GM12878 (cell line): Measurements from ENCODE around the gene PSTPIP2. TPM values are rescaled to one million over a fixed set of nuclear protein-coding genes. Genes with fewer than 3 reads are reported as not detected.

Experiments
- ATF7 ChIP-seq: fragments of 450-650 bp; IDR thresholded peaks from 2 replicates; pipeline ENCODE4 v1.6.1; 2016; ENCODE audit warnings: low read depth, mild to moderate bottlenecking
- E2F8 ChIP-seq: fragments of 450-650 bp; IDR thresholded peaks from 2 replicates; pipeline ENCODE4 v1.6.1; 2018; ENCODE audit warnings: mild to moderate bottlenecking, low read depth, moderate library complexity; ENCODE audit not compliant: partially characterized antibody
- PBX3 ChIP-seq: IDR thresholded peaks from 2 replicates; pipeline ENCODE4 v1.6.1; 2011; ENCODE audit warnings: mild to moderate bottlenecking, low read depth, low read length, moderate library complexity; ENCODE audit not compliant: insufficient replicate concordance
- RFX5 ChIP-seq: IDR thresholded peaks from 2 replicates; pipeline ENCODE4 v1.6.1; 2011; ENCODE audit warnings: low read depth, low read length, improper control_type of control experiment
- SIX5 ChIP-seq: IDR thresholded peaks from 2 replicates; pipeline ENCODE4 v1.6.1; 2011; ENCODE audit warnings: mild to moderate bottlenecking, low read depth, low read length, moderate library complexity; ENCODE audit not compliant: severe bottlenecking
- SMAD1 ChIP-seq: fragments of 450-650 bp; IDR thresholded peaks from 2 replicates; pipeline ENCODE4 v1.6.1; 2018; ENCODE audit warnings: mild to moderate bottlenecking, low read depth; ENCODE audit not compliant: partially characterized antibody
- TCF7 ChIP-seq: IDR thresholded peaks from 2 replicates; pipeline ENCODE4 v1.6.1; 2014; ENCODE audit warnings: antibody characterized with exemption, borderline replicate concordance
- ZNF687 ChIP-seq: fragments of 450-650 bp; IDR thresholded peaks from 2 replicates; pipeline ENCODE4 v1.6.1; 2017; ENCODE audit warnings: mild to moderate bottlenecking, moderate library complexity
- polyA plus RNA-seq, 11 experiments: library from polyadenylated mRNA; depleted of rRNA in 4 of 11; unstranded in 6 of 11; stranded (reverse) in 5 of 11; fragments of >200 nt; fragmentation: Nextera tagmentation in 4 of 11; fragmentation: Illumina TruSeq in 1 of 11; extraction: Ambion mirVana in 4 of 11; extraction: Trizol in 1 of 11; gene quantifications; 1 replicate in 1 of 11; 2 replicates in 10 of 11; pipeline versions ENCODE4 v1.2.1 to v1.2.3, GENCODE V29; 2011 to 2016; ENCODE audit warnings: inconsistent platforms in 2 of 11, missing spikeins in 2 of 11, low read depth in 1 of 11
- total RNA-seq, 4 experiments: library from RNA; depleted of rRNA in 3 of 4; stranded (reverse); fragments of >200 nt in 3 of 4; fragmentation: Illumina TruSeq in 1 of 4; extraction: Trizol in 1 of 4; gene quantifications; 2 replicates each; pipeline versions ENCODE4 v1.2.1 to v1.2.3, GENCODE V29; 2013 to 2021
- TF ChIP-seq, protein P1 (sequence below): fragments of 450-650 bp; formaldehyde crosslinking; IDR thresholded peaks from 2 replicates; pipeline ENCODE4 v1.5.0; 2022; ENCODE audit warnings: mild to moderate bottlenecking, missing genetic modification characterization

The PSTPIP2 gene
- total and polyA plus RNA-seq, 10 of the 15 experiments (the other 5 are each of a cell fraction or from before 2014, with no cell fraction given) = 0.69 to 38.4 (median 24.7) TPM

- TF ChIP-seq, protein P1, sequence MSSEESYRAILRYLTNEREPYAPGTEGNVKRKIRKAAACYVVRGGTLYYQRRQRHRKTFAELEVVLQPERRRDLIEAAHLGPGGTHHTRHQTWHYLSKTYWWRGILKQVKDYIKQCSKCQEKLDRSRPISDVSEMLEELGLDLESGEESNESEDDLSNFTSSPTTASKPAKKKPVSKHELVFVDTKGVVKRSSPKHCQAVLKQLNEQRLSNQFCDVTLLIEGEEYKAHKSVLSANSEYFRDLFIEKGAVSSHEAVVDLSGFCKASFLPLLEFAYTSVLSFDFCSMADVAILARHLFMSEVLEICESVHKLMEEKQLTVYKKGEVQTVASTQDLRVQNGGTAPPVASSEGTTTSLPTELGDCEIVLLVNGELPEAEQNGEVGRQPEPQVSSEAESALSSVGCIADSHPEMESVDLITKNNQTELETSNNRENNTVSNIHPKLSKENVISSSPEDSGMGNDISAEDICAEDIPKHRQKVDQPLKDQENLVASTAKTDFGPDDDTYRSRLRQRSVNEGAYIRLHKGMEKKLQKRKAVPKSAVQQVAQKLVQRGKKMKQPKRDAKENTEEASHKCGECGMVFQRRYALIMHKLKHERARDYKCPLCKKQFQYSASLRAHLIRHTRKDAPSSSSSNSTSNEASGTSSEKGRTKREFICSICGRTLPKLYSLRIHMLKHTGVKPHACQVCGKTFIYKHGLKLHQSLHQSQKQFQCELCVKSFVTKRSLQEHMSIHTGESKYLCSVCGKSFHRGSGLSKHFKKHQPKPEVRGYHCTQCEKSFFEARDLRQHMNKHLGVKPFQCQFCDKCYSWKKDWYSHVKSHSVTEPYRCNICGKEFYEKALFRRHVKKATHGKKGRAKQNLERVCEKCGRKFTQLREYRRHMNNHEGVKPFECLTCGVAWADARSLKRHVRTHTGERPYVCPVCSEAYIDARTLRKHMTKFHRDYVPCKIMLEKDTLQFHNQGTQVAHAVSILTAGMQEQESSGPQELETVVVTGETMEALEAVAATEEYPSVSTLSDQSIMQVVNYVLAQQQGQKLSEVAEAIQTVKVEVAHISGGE (CRISPR knock-in tag) = no peak
- TF ChIP-seq RFX5 = no peak
- no peak for TF ChIP-seq E2F8
- TF ChIP-seq ATF7 = no peak
- no peak for TF ChIP-seq ZNF687
- TF ChIP-seq SIX5 = no peak
- TF ChIP-seq SMAD1 = no peak
- no peak for TF ChIP-seq PBX3
- TF ChIP-seq TCF7 = no peak
Observed at GRCh38 chr18:45995461-45995860, 76.6 kb downstream of the PSTPIP2 start (continued).
